Right cardiac atrium (tissue), 5 donors: ENCODE data around the gene SMS. TPM values are rescaled to one million over a fixed set of nuclear protein-coding genes. Genes with fewer than 3 reads are reported as not detected.

Experiments used
- ATAC-seq, 2 donors: fragments of 200-7000 bp; cut with Tn5 transposase; one replicate each; pipeline versions ENCODE4 v1.8.0 to v1.9.1; 2020; ENCODE audit warnings: moderate library complexity in 2 of 2, mild to moderate bottlenecking in 1 of 2
- DNase-seq, 3 donors: peaks; one replicate each; pipeline ENCODE4 v3.0.0-alpha.2; 2020
- H3K27ac ChIP-seq: one replicate; pipeline ENCODE4 v1.5.1; 2013; ENCODE audit warnings: mild to moderate bottlenecking, low read length, control low read depth, moderate library complexity
- H3K27me3 ChIP-seq: one replicate; pipeline ENCODE4 v1.6.1; 2013; ENCODE audit not compliant: control insufficient read depth, insufficient read depth
- H3K4me1 ChIP-seq: one replicate; pipeline ENCODE4 v1.6.1; 2013; ENCODE audit warnings: low read length; ENCODE audit not compliant: control insufficient read depth, insufficient read depth
- H3K4me3 ChIP-seq: one replicate; pipeline ENCODE4 v1.5.1; 2013; ENCODE audit warnings: low read length, control low read depth
- H3K9me3 ChIP-seq: one replicate; pipeline ENCODE4 v1.6.1; 2013; ENCODE audit warnings: low read length; ENCODE audit not compliant: control insufficient read depth
- WGBS: extraction: QIAGEN DNeasy Blood & Tissue Kit; methylation state at CpG from one replicate; pipeline ENCODE4 v1.1.7; 2013; 5-methylcytosine and 5-hydroxymethylcytosine counted together
- intact Hi-C, 4 donors: fragments of 100-400 bp; cut with DNase I; formaldehyde crosslinking; loops; one replicate each; pipeline versions ENCODE4 v1.11.0 to v1.14.0; 2022 to 2023
- long read RNA-seq, 4 donors: library from polyadenylated mRNA; unstranded; transcript quantifications; one replicate each; pipeline ENCODE4 v2.0.0, GENCODE V29; 2020 to 2021
- polyA plus RNA-seq: library from polyadenylated mRNA; stranded (reverse); fragments of 200-250 nt; gene quantifications from one replicate; pipeline ENCODE4 v1.2.3, GENCODE V29; 2013
- total RNA-seq, 4 donors: library from RNA; stranded (reverse); fragmentation: NEBNext Ultra II Directional; extraction: Animal tissue kit (Norgen Biotek cat#: 25700); gene quantifications; one replicate each; pipeline ENCODE4 v1.2.1, GENCODE V29; 2021
- donor health status: healthy with polysubstance abuse.
- donor health status: DM: no; HTN: yes; CAD: no.
- donor health status: DM: no; HTN: no; CAD: no.
- donor health status: DM: no; HTN: yes; CAD: no; lungs with severe emphysema.
- donor health status: DM: yes; HTN: yes; CAD: no.

The SMS gene
- total RNA-seq (10 to 100 TPM; 51.8 to 62.8 (median 55.9) TPM), polyA plus RNA-seq (44.7 TPM)
- long read RNA-seq, donor 1, transcript SMS-202 (11 exons, 1,837 nt) = major isoform, 90 of 99 reads
- long read RNA-seq, donor 1, partial matches to known transcripts = 1 of 99 reads
- long read RNA-seq, donor 1, other reads (novel, unspliced or antisense) = 8 of 99 reads
- long read RNA-seq, donor 2, transcript SMS-202 (11 exons, 1,837 nt) = major isoform, 30 of 35 reads
- long read RNA-seq, donor 2, partial matches to known transcripts = 0 of 35 reads
- long read RNA-seq, donor 2, other reads (novel, unspliced or antisense) = 4 of 35 reads
- long read RNA-seq, donor 3, transcript SMS-202 (11 exons, 1,837 nt) = major isoform, 270 of 286 reads
- long read RNA-seq, donor 3, transcript SMS-201 (9 exons, 1,174 nt) = minor isoform, 5 of 286 reads
- long read RNA-seq, donor 3, partial matches to known transcripts = 5 of 286 reads
- long read RNA-seq, donor 3, other reads (novel, unspliced or antisense) = 6 of 286 reads
- long read RNA-seq, donor 4, transcript SMS-202 (11 exons, 1,837 nt) = major isoform, 44 of 52 reads
- long read RNA-seq, donor 4, partial matches to known transcripts = 3 of 52 reads
- long read RNA-seq, donor 4, other reads (novel, unspliced or antisense) = 5 of 52 reads

DNA sequence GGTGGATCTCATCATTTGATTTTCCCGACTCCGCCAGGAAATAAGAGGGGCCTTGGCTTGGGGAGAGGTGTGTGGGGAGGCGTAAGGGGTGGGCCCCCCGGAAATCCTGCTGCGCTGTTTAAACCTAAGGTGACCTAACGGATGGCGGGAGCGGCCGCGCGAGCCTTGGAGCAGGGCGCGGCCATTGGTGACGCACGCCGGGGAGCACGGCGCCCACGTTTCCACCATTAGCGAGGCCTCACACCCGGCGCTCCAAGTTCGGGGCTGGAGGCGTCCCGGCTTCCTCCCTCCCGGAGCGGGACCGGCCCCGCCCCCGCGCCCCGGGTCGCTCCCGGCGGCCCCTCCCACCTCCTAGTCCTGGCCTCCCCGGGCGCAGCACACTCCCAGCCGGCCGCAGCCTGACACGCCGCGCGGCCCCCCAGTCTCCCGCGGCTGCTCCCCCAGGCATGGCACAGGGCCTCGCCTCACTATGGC lies at the start of gene SMS:
SMS (plus strand) TSS at position 354 of the 474 bp plus-strand sequence; CDS start at position 470, 116 bp downstream.
- under 1% methylated on average over 44 of the region's 46 CpGs for WGBS
- peaks cover 1% of the 10 kb centered on the region for H3K4me1 ChIP-seq
- peak; percentile 96 to 97 for ATAC-seq
- intact Hi-C loops = no loop called here
- no peaks in the 10 kb centered on the region for H3K9me3 ChIP-seq
- peak within 1 kb of the TSS; percentile 92 for H3K27ac ChIP-seq
- H3K27me3 ChIP-seq = no peaks in the 10 kb centered on the region
- peak within 1 kb of the TSS; percentile 96 for H3K4me3 ChIP-seq
- peak; percentile 84 to 92 (median 92) for DNase-seq

DNA sequence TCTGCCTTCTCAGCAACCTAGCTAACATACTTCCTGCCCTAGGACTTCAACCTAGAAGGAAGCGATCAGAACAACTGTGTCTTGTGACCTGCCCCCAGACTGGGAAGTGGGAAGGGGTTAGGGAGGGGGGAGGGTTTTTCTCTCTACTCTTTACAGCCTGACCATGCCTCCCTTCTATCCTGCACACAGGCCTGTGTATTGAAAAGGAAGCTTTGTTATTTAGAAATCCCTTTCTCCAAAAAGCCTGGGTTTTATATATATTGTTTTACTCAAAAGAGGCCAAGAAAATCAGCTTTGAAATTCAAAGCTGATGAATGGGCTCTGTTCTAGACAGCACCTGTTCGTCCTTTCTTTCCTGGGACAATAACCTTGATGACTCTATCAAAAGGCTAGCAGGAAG lies 35.2 kb upstream of the SMS start:
- WGBS = 79% methylated on average over 2 of the region's 2 CpGs
- Histone ChIP-seq H3K9me3 (no peaks in the 10 kb centered on the region), H3K27ac (no peak overlapping the region), H3K4me1 (no peaks in the 10 kb centered on the region), H3K27me3 (no peaks in the 10 kb centered on the region), H3K4me3 (no peak overlapping the region)
- no peak for ATAC-seq
- intact Hi-C loops = no loop called here
- DNase-seq = no peak

DNA sequence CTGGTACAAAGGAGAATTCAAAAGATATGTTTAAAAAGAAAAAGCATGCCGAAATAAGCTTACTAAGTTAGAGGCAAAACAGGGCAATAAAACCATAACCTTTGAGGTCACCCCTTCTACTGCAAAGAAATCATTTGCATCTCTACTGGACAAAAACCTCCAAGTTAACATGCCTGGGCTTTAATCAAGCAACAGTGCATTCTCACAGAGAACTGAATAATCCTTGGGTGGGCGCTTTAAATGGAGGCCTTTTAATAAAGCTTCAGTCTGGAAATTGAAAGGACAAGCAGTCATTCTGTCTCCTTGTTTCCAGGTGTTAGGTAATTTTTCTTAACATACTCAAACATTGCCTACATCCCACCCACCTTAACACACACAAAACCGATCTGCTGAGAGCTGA lies 34.6 kb upstream of the SMS start:
- Histone ChIP-seq H3K4me1 (no peaks in the 10 kb centered on the region), H3K4me3 (no peak overlapping the region), H3K9me3 (no peaks in the 10 kb centered on the region), H3K27me3 (no peaks in the 10 kb centered on the region), H3K27ac (no peak overlapping the region)
- no peak for ATAC-seq
- WGBS = 94% methylated on average over 3 of the region's 3 CpGs
- intact Hi-C loops = no loop called here
- DNase-seq = no peak

DNA sequence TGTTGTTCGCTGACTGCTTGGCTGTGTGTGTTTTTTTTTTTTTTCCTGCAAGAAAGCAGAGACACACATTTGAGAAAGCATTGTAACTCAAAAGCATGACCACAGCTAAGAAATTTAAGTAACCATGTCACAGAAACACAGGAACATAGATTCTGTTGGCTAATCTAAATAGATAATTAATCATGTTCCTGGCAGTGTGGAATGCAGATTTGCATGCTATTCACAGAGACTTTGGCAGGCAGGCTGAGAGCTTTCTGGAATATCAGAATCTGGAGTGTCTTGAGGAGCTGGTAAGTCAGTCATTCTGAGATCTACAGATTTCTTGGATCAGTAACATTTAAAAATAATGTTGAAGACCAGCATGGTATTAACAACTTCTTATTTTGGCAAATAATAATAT lies 33.2 kb upstream of the SMS start:
- ATAC-seq (no peak), DNase-seq (no peak)
- H3K9me3 ChIP-seq = no peaks in the 10 kb centered on the region
- intact Hi-C loops = no loop called here
- no peak overlapping the region for H3K4me3 ChIP-seq
- WGBS = 44% methylated on average over 1 of the region's 1 CpG
- H3K27me3 ChIP-seq = no peaks in the 10 kb centered on the region
- no peak overlapping the region for H3K27ac ChIP-seq
- no peaks in the 10 kb centered on the region for H3K4me1 ChIP-seq

DNA sequence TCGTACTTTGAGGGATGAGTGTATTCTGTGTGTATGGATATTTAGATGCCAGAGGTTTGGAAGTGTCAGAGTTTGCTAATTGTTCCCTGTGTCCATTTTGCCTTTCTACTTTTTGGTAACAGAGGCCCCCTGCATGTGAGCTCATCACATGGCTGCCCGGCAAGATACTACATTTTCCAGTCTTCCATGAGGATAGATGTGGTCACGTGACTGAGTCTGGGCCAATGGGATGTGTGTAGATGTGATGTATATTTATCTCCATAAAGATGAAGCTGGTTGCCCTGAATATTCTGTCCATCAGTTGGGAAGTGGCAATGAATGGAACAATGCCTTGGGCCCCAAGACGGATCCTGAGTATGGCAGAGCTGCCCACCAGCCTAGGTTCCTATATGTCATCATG lies 29.0 kb upstream of the SMS start:
- Histone ChIP-seq H3K9me3 (no peaks in the 10 kb centered on the region), H3K4me3 (no peak overlapping the region), H3K27me3 (no peaks in the 10 kb centered on the region), H3K27ac (no peak overlapping the region), H3K4me1 (no peaks in the 10 kb centered on the region)
- no peak for ATAC-seq
- intact Hi-C loops = no loop called here
- DNase-seq = no peak
- WGBS = 97% methylated on average over 4 of the region's 4 CpGs

DNA sequence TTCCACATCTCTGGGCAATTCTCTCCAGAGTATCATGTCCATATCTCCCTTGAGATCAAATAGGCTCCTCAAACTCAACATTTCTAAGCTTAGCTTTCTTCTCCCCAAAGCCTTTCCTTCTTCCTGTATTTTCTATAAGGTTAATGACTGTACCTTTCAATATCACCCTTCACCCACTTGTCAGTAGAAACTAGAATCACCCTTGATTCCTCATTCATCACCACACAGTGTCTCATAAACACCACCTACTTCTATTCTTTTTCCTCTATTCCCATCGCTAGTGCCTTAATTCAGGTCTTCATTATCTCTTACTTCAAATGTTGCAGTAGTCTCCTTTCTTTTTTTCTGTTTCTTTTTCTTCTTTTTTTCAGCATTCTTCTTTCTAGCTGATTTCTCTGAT lies 28.3 kb upstream of the SMS start:
- intact Hi-C loops = no loop called here
- no peak for DNase-seq

DNA sequence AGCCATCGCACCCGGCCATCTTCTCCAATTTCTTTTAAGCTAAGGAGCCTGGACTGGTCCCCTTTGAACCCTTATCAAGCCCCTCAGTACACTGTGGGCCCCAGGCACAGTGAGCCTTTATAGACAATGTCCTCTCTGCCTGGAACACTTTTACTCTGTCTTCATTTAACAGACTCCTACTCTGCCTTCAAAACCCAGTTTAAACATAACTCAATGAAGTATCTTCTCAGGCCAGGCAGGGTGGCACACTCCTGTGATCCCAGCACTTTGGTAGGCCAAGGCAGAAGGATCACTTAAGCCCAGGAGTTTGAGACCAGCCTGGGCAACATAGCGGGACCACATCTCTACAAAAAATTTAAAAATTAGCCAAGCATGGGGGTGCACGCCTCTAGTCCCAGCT lies 27.5 kb upstream of the SMS start:
- intact Hi-C loops = no loop called here
- no peak for DNase-seq
- whole genome bisulfite sequencing = 97% methylated on average over 4 of the region's 4 CpGs
- Histone ChIP-seq H3K9me3 (no peaks in the 10 kb centered on the region), H3K27me3 (no peaks in the 10 kb centered on the region), H3K4me1 (no peaks in the 10 kb centered on the region), H3K27ac (no peak overlapping the region), H3K4me3 (no peak overlapping the region)
- no peak for ATAC-seq

More for the DNA sequence above, 28.3 kb upstream of the SMS start:
- 97% methylated on average over 1 of the region's 1 CpG for WGBS
- H3K27ac ChIP-seq = no peak overlapping the region
- H3K4me3 ChIP-seq = no peak overlapping the region
- H3K9me3 ChIP-seq = no peaks in the 10 kb centered on the region
- no peaks in the 10 kb centered on the region for H3K4me1 ChIP-seq
- ATAC-seq = no peak
- no peaks in the 10 kb centered on the region for H3K27me3 ChIP-seq

DNA sequence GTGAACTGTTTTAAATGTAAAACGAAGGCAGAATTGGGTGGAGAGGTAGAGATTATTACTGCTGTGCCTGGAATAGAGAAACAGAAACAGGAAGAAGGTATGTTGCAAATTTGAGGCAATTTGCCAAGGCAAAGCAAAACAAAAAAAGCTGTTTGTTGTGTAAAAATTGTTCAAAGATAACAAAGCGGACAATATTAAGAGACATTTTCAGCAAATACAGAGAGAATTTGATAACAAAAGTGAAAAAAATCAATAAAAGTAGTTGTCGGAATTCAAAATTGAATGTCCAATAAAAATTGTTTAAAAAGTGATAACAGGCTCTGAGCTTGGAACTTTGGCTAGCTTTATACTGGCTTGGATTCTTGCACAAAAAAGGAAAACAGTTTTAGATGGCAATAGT lies 14.4 kb upstream of the SMS start:
- ATAC-seq (no peak), DNase-seq (no peak)
- 32% methylated on average over 3 of the region's 3 CpGs for WGBS
- no peaks in the 10 kb centered on the region for H3K4me1 ChIP-seq
- no peak overlapping the region for H3K27ac ChIP-seq
- H3K9me3 ChIP-seq = no peaks in the 10 kb centered on the region
- intact Hi-C loops = no loop called here
- H3K27me3 ChIP-seq = no peaks in the 10 kb centered on the region
- H3K4me3 ChIP-seq = peak overlapping the region; percentile 32

DNA sequence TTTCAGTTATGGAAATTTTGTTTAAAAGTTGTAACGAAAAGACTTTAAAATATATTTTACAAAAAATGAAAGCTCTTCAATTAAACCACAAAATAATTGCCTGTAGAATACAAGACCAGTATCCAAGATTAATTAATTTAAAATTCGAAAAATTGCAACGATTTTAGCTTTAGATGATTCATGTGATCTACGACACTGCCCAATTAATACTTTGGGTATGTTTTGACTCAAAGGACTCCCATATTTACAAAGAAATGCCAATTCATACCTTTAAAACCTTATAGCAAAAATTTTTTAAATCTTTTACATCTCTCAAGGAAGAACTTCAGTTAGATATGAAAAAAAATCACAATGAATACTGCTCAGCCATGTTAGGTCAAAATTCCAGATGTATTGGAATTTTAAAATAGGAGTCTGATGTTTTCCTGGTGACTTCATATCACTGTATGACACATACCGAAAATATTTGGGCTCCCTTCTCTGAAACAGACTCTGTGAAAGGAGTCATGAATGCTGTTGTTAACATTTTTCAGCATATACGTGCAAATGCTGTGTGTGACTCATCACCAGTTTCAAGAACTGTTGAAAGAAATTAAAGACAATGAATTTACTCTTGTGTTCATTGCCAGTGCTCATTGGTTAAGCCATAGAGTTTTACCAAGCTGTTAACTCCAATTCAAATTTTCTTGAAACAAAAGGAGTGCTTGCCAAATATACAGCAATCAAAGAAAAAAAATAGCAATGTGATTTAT lies 13.8 kb upstream of the SMS start:
- no peaks in the 10 kb centered on the region for H3K4me1 ChIP-seq
- ATAC-seq = peak; percentile 68 to 74
- intact Hi-C loops = no loop called here
- no peaks in the 10 kb centered on the region for H3K27me3 ChIP-seq
- no peak overlapping the region for H3K27ac ChIP-seq
- H3K4me3 ChIP-seq = no peak overlapping the region
- DNase-seq = no peak
- 29% methylated on average over 6 of the region's 6 CpGs for WGBS
- no peaks in the 10 kb centered on the region for H3K9me3 ChIP-seq

DNA sequence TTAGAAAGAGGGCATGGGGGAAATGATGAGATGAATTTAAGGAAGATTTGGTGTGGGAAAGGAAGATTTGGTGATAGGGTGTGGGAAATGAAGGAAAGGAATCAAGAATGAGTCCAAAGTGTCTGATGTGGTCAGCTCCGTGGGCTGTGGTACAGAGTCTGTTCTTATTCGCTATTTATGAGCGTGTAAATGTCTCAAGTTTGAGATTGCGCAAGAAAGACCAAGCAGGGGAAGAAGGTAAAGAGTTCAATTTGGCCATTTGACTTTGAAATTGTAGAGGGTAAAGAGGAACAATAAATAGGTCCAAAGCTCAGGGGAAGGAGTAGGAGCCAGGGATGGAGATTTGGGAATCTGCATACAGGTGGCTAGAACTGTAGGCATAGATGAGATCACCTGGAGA lies 11.3 kb upstream of the SMS start:
- 92% methylated on average over 4 of the region's 4 CpGs for WGBS
- ATAC-seq (no peak), DNase-seq (no peak)
- no peaks in the 10 kb centered on the region for H3K9me3 ChIP-seq
- H3K27me3 ChIP-seq = no peaks in the 10 kb centered on the region
- no peak overlapping the region for H3K27ac ChIP-seq
- H3K4me3 ChIP-seq = no peak overlapping the region
- intact Hi-C loops = no loop called here
- no peaks in the 10 kb centered on the region for H3K4me1 ChIP-seq

DNA sequence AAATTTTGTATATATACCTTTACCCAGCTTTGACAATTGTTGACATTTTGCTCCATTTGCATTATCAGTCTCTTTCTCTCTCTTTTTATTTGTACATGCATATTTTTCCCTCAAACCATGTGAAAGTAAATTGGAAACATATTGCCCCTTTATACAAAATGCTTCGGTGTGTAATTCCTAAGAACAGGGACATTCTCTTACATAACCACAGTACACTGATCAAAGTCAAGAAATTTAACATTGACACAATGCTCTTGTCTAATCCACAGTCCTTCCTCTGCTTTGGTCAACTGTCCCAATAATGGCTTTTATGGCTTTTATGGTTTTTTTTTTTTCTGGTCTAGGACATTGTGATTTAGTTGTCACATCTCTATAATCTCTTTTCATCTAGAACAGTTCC lies 9.5 kb upstream of the SMS start:
- WGBS = 94% methylated on average over 1 of the region's 1 CpG
- H3K27ac ChIP-seq = no peak overlapping the region
- intact Hi-C loops = no loop called here

More for the DNA sequence above, 9.5 kb upstream of the SMS start:
- no peak for ATAC-seq
- Histone ChIP-seq H3K4me3 (no peak overlapping the region), H3K27me3 (no peaks in the 10 kb centered on the region), H3K4me1 (no peaks in the 10 kb centered on the region), H3K9me3 (no peaks in the 10 kb centered on the region)
- DNase-seq = no peak
